Gastroesophageal sphincter (tissue), 3 donors: ENCODE measurements around the gene CEP170B.

Experiments used
- POLR2AphosphoS5 ChIP-seq: sonication (generic); formaldehyde crosslinking; IDR thresholded peaks from one replicate; pipeline ENCODE4 v1.6.1; 2017; ENCODE audit warnings: antibody characterized with exemption
- TF ChIP-seq, protein P1 (sequence below), 4 experiments: fragments of 200-600 bp in 2 of 4; fragments of 450-650 bp in 2 of 4; sonication (generic) in 1 of 4; IDR thresholded peaks; one replicate each; pipeline ENCODE4 v1.5.1; 2017 to 2019; ENCODE audit warnings: antibody characterized with exemption in 4 of 4, mild to moderate bottlenecking in 2 of 4, moderate library complexity in 2 of 4

GRCh38 chr14:104843006-104843405 is 22.1 kb upstream of the CEP170B start:
- TF ChIP-seq POLR2AphosphoS5: no peak
- TF ChIP-seq, protein P1, sequence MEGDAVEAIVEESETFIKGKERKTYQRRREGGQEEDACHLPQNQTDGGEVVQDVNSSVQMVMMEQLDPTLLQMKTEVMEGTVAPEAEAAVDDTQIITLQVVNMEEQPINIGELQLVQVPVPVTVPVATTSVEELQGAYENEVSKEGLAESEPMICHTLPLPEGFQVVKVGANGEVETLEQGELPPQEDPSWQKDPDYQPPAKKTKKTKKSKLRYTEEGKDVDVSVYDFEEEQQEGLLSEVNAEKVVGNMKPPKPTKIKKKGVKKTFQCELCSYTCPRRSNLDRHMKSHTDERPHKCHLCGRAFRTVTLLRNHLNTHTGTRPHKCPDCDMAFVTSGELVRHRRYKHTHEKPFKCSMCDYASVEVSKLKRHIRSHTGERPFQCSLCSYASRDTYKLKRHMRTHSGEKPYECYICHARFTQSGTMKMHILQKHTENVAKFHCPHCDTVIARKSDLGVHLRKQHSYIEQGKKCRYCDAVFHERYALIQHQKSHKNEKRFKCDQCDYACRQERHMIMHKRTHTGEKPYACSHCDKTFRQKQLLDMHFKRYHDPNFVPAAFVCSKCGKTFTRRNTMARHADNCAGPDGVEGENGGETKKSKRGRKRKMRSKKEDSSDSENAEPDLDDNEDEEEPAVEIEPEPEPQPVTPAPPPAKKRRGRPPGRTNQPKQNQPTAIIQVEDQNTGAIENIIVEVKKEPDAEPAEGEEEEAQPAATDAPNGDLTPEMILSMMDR (IDR thresholded peaks at IDR 0.05): no peak
